Hepatocyte (in vitro differentiated cells): ENCODE data around the gene CHD6. TPM values are rescaled to one million over a fixed set of nuclear protein-coding genes. Genes with fewer than 3 reads are reported as not detected.

Experiments used
- DNase-seq: peaks from one replicate; pipeline ENCODE4 v3.0.0-alpha.2; 2016; ENCODE audit warnings: low spot score
- H2AFZ ChIP-seq: fragments of 200-600 bp; sonication (generic); 2 replicates; pipeline ENCODE4 v1.6.0; 2016; ENCODE audit warnings: antibody characterized with exemption, mild to moderate bottlenecking
- H3K27ac ChIP-seq: fragments of 200-600 bp; sonication (generic); 2 replicates; pipeline ENCODE4 v1.5.1; 2016; ENCODE audit warnings: mild to moderate bottlenecking
- H3K27me3 ChIP-seq: fragments of 200-600 bp; sonication (generic); 2 replicates; pipeline ENCODE4 v1.6.1; 2016
- H3K36me3 ChIP-seq: fragments of 200-600 bp; sonication (generic); replicated peaks from 2 replicates; pipeline ENCODE4 v1.5.1; 2016; ENCODE audit warnings: low read depth; ENCODE audit not compliant: insufficient read depth
- H3K4me1 ChIP-seq: fragments of 200-600 bp; sonication (generic); 2 replicates; pipeline ENCODE4 v1.5.1; 2016; ENCODE audit warnings: mild to moderate bottlenecking, moderate library complexity; ENCODE audit not compliant: insufficient read depth
- H3K4me2 ChIP-seq: fragments of 200-600 bp; sonication (generic); 2 replicates; pipeline ENCODE4 v1.6.0; 2016
- H3K4me3 ChIP-seq: fragments of 200-600 bp; sonication (generic); 2 replicates; pipeline ENCODE4 v1.5.1; 2016; ENCODE audit warnings: mild to moderate bottlenecking
- H3K79me2 ChIP-seq: fragments of 200-600 bp; sonication (generic); 2 replicates; pipeline ENCODE4 v1.6.0; 2017; ENCODE audit warnings: mild to moderate bottlenecking
- H3K9me2 ChIP-seq: fragments of 200-600 bp; sonication (generic); replicated peaks from 2 replicates; pipeline ENCODE4 v1.6.0; 2017; ENCODE audit warnings: mild to moderate bottlenecking; ENCODE audit not compliant: insufficient read depth
- H3K9me3 ChIP-seq: fragments of 200-600 bp; sonication (generic); 2 replicates; pipeline ENCODE4 v1.5.1; 2016; ENCODE audit warnings: low read depth, mild to moderate bottlenecking
- H4K20me1 ChIP-seq: fragments of 200-600 bp; sonication (generic); 2 replicates; pipeline ENCODE4 v1.6.0; 2016; ENCODE audit warnings: mild to moderate bottlenecking; ENCODE audit not compliant: insufficient read depth, poor library complexity, severe bottlenecking
- EZH2 ChIP-seq: fragments of 200-600 bp; sonication (generic); IDR thresholded peaks from 2 replicates; pipeline ENCODE4 v1.6.1; 2016; ENCODE audit warnings: antibody characterized with exemption, mild to moderate bottlenecking, borderline replicate concordance
- EZH2phosphoT487 ChIP-seq: fragments of 200-600 bp; sonication (generic); IDR thresholded peaks from one replicate; pipeline ENCODE4 v1.6.1; 2018; ENCODE audit warnings: antibody characterized with exemption, mild to moderate bottlenecking, low read depth, moderate library complexity; ENCODE audit not compliant: unreplicated experiment, severe bottlenecking
- WGBS: methylation state at CpG from one replicate; pipeline ENCODE4 v1.1.6; 2016; ENCODE audit warnings: low lambda C conversion rate; ENCODE audit errors: missing lambda C conversion rate; 5-methylcytosine and 5-hydroxymethylcytosine counted together
- polyA plus RNA-seq: library from polyadenylated mRNA; unstranded; fragments of >200 nt; fragmentation: Nextera tagmentation; extraction: Ambion mirVana; gene quantifications from 2 replicates; pipeline ENCODE4 v1.2.1, GENCODE V29; 2016
- total RNA-seq: library from RNA; depleted of rRNA; stranded (reverse); fragments of >200 nt; gene quantifications from 2 replicates; pipeline ENCODE4 v1.2.3, GENCODE V29; 2014
- TF ChIP-seq, protein P1 (sequence below): fragments of 200-600 bp; sonication (generic); IDR thresholded peaks from 2 replicates; pipeline ENCODE4 v1.5.1; 2016; ENCODE audit warnings: antibody characterized with exemption, mild to moderate bottlenecking; ENCODE audit not compliant: poor library complexity

CHD6 gene
- total and polyA plus RNA-seq, 2 experiments from 2014 or later = 31.0 to 56.0 TPM

DNA sequence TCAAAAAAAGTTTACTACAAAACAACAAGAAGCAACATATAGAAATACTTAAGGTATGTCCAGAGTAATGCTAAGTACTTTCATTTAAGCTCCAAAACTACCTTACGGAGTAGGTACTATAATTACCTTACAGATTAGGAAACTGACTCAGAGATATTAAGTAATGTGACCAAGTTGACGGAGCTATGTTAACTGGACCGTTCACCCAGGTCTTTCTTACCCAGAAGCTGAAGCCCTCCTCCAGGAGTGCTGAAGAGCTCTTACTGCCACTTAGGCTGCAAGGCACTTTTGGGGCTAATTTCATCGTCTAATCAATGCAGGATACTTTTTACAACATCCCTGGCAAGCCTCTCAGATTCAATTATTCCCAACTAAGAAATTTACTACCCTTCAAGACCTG lies 123.7 kb downstream of the CHD6 start:
- H3K27me3 ChIP-seq = no peaks in the 10 kb centered on the region
- peaks cover 6% of the 10 kb centered on the region for H3K36me3 ChIP-seq
- no peak for TF ChIP-seq EZH2
- TF ChIP-seq, protein P1, sequence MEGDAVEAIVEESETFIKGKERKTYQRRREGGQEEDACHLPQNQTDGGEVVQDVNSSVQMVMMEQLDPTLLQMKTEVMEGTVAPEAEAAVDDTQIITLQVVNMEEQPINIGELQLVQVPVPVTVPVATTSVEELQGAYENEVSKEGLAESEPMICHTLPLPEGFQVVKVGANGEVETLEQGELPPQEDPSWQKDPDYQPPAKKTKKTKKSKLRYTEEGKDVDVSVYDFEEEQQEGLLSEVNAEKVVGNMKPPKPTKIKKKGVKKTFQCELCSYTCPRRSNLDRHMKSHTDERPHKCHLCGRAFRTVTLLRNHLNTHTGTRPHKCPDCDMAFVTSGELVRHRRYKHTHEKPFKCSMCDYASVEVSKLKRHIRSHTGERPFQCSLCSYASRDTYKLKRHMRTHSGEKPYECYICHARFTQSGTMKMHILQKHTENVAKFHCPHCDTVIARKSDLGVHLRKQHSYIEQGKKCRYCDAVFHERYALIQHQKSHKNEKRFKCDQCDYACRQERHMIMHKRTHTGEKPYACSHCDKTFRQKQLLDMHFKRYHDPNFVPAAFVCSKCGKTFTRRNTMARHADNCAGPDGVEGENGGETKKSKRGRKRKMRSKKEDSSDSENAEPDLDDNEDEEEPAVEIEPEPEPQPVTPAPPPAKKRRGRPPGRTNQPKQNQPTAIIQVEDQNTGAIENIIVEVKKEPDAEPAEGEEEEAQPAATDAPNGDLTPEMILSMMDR = no peak
- no peak for TF ChIP-seq EZH2phosphoT487
- no peak overlapping the region for H2AFZ ChIP-seq
- H3K9me3 ChIP-seq = no peaks in the 10 kb centered on the region
- no peak overlapping the region for H3K4me3 ChIP-seq
- H3K4me2 ChIP-seq = no peak overlapping the region
- WGBS = 88% methylated on average over 4 of the region's 4 CpGs
- H4K20me1 ChIP-seq = no peaks in the 10 kb centered on the region
- peaks cover 17% of the 10 kb centered on the region for H3K4me1 ChIP-seq
- no peaks in the 10 kb centered on the region for H3K9me2 ChIP-seq
- no peak for DNase-seq
- H3K27ac ChIP-seq = no peak overlapping the region
- no peaks in the 10 kb centered on the region for H3K79me2 ChIP-seq

DNA sequence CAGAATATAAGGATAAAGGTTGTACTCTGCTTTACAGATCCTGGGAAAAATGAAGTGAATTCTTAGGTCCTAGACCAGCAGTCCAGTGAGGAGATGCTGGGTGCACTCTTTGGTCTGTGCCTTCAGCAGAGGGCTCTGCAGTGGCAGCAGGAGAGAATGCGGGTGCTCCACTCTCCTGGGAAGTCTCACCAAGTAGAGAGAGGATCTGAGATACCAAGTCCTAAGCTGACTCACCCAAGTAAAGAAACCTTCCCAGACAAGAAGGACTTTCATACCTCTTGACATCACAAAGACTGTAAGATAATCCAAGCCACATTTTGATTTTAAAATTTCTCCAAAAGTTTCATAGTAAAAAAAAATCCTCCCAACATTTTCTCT lies 134.6 kb downstream of the CHD6 start:
- H2AFZ ChIP-seq = no peak overlapping the region
- no peak overlapping the region for H3K27ac ChIP-seq
- TF ChIP-seq EZH2phosphoT487 (no peak), EZH2 (no peak)
- TF ChIP-seq, protein P1 = no peak
- no peaks in the 10 kb centered on the region for H3K27me3 ChIP-seq
- no peaks in the 10 kb centered on the region for H4K20me1 ChIP-seq
- DNase-seq = no peak
- H3K4me3 ChIP-seq = no peak overlapping the region
- no peaks in the 10 kb centered on the region for H3K4me1 ChIP-seq
- no peaks in the 10 kb centered on the region for H3K79me2 ChIP-seq
- H3K4me2 ChIP-seq = no peak overlapping the region
- no peaks in the 10 kb centered on the region for H3K9me2 ChIP-seq
- no peaks in the 10 kb centered on the region for H3K36me3 ChIP-seq
- 84% methylated on average over 1 of the region's 1 CpG for WGBS
- no peaks in the 10 kb centered on the region for H3K9me3 ChIP-seq

DNA sequence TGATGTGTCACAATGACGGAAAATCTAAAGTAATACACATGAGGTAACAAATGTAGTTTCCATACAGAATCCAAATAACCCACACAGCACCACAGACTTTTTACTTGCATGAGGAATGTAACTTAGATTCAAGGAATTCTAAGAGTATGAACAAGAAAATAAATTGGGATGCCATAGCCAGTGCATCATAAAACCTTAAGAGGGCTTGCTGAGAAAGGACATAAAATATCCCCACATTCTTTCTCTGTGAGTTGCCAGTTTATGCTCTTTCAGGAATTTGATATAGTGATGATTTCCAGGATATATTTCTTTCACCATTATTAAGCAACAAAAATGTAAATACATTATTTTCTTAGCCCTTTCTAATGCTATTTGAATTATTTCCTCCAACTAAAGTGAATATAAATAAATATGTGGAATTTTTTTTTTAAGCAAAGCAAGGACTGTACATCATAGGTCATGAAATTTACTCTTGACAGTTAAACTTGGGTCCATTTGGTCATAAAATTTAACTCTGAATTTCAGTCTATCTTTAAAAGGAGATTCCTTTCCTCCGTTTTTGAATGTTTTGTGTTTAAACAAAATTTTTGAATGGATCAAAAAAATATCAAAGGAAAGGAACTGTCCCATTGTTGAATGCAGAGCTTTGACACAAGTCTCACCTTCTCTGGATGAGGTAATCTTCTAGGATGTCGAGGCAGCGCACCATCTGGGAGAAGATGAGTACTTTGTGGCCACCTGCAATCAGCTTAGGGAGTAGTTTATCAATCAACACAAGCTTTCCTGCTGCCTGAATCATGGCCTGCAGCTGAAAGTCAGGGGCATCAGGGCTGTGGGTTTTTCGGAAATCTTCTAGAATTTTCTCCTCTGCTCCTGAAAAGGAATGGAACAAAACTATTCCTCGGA lies 135.3 kb downstream of the CHD6 start:
- Histone ChIP-seq H3K4me1 (no peaks in the 10 kb centered on the region), H3K79me2 (no peaks in the 10 kb centered on the region), H3K4me2 (no peak overlapping the region), H2AFZ (no peak overlapping the region), H3K9me2 (no peaks in the 10 kb centered on the region), H3K27ac (no peak overlapping the region), H3K4me3 (no peak overlapping the region), H4K20me1 (no peaks in the 10 kb centered on the region), H3K27me3 (no peaks in the 10 kb centered on the region), H3K9me3 (no peaks in the 10 kb centered on the region), H3K36me3 (no peaks in the 10 kb centered on the region)
- no peak for TF ChIP-seq EZH2
- no peak for TF ChIP-seq EZH2phosphoT487
- TF ChIP-seq, protein P1 = no peak
- WGBS = 82% methylated on average over 6 of the region's 6 CpGs
- DNase-seq = no peak
